ENCODE data around the gene ANKRD49.

- TF ChIP-seq CTCF (IDR thresholded peaks at IDR 0.05; ENCODE audit: poor library complexity) (peak; percentile 4), EZH2 (IDR thresholded peaks at IDR 0.05; ENCODE audit: borderline replicate concordance) (no peak), EZH2phosphoT487 (IDR thresholded peaks at IDR 0.05; ENCODE audit: low read depth, severe bottlenecking, unreplicated experiment) (no peak)
Measured at GRCh38 chr11:94546886-94547285, 53.1 kb downstream of the ANKRD49 start.
